H1 (cell line): Measurements from ENCODE around the gene MFAP4. TPM values are rescaled to one million over a fixed set of nuclear protein-coding genes. Genes with fewer than 3 reads are reported as not detected.

ENCODE experiments used
- CTCF ChIA-PET: fragments of 300-600 bp; sonication (Branson Sonifier 250); formaldehyde crosslinking; loops from one replicate; lab custom pipeline; 2021; ENCODE audit not compliant: partially characterized antibody; lab: Charles Lee
- POLR2A ChIA-PET: fragments of 300-600 bp; sonication (Branson Sonifier 250); formaldehyde crosslinking; loops from one replicate; lab custom pipeline; 2021; ENCODE audit warnings: inconsistent platforms; ENCODE audit not compliant: partially characterized antibody; lab: Charles Lee
- DNase-seq, 2 experiments: peaks; one replicate each; pipeline versions ENCODE4 v3.0.0 to v3.0.0-alpha.2; 2010 to 2022; ENCODE audit warnings: low spot score in 2 of 2, low read depth in 1 of 2, mixed read lengths in 1 of 2
- FAIRE-seq: peaks from 2 replicates; lab custom pipeline; 2011; peaks lifted over from hg19 to GRCh38; lab: Jason Lieb, UNC
- H2AFZ ChIP-seq: 2 replicates; pipeline ENCODE4 v1.8.1; 2012; ENCODE audit warnings: low read length, inconsistent platforms
- H2AK5ac ChIP-seq: 2 replicates; pipeline ENCODE4 v1.6.1; 2013; ENCODE audit warnings: low read depth, low read length
- H2BK120ac ChIP-seq: replicated peaks from 2 replicates; pipeline ENCODE3; 2013; ENCODE audit warnings: low read depth, low read length, inconsistent platforms
- H2BK12ac ChIP-seq: 2 replicates; pipeline ENCODE4 v1.6.1; 2013; ENCODE audit warnings: low read depth, low read length
- H2BK15ac ChIP-seq: 2 replicates; pipeline ENCODE4 v1.6.1; 2013; ENCODE audit warnings: low read length
- H2BK20ac ChIP-seq: 2 replicates; pipeline ENCODE4 v1.6.1; 2013; ENCODE audit warnings: low read length
- H2BK5ac ChIP-seq: 2 replicates; pipeline ENCODE4 v1.6.1; 2013; ENCODE audit warnings: low read depth, low read length
- H3K14ac ChIP-seq: 2 replicates; pipeline ENCODE4 v1.6.1; 2013; ENCODE audit warnings: inconsistent platforms; ENCODE audit not compliant: insufficient read length
- H3K18ac ChIP-seq: 2 replicates; pipeline ENCODE4 v1.6.1; 2013; ENCODE audit warnings: low read length; ENCODE audit errors: extremely low read depth
- H3K23ac ChIP-seq: 2 replicates; pipeline ENCODE4 v1.6.1; 2013; ENCODE audit warnings: inconsistent platforms; ENCODE audit not compliant: insufficient read length
- H3K23me2 ChIP-seq: 2 replicates; pipeline ENCODE4 v1.6.1; 2013; ENCODE audit warnings: low read depth, low read length
- H3K27ac ChIP-seq: 2 replicates; pipeline ENCODE4 v1.6.1; 2011; ENCODE audit warnings: low read depth, low read length, inconsistent platforms
- H3K27me3 ChIP-seq, 4 experiments: replicated peaks in 1 of 4; 1 replicate in 1 of 4; 2 replicates in 3 of 4; pipeline versions ENCODE4 v1.6.1 to v1.8.1; 2011 to 2013; ENCODE audit warnings: low read length in 3 of 4, mild to moderate bottlenecking in 3 of 4, inconsistent platforms in 2 of 4, mixed read lengths in 2 of 4, moderate library complexity in 1 of 4; ENCODE audit not compliant: control insufficient read depth in 3 of 4, insufficient read depth in 3 of 4; ENCODE audit errors: extremely low read depth in 1 of 4
- H3K36me3 ChIP-seq, 4 experiments: 2 replicates each; pipeline versions ENCODE4 v1.6.1 to v1.8.1; 2011 to 2013; ENCODE audit warnings: mild to moderate bottlenecking in 4 of 4, low read length in 3 of 4, moderate library complexity in 2 of 4, control low read depth in 1 of 4, inconsistent platforms in 1 of 4; ENCODE audit not compliant: insufficient read depth in 4 of 4, control insufficient read depth in 2 of 4
- H3K4ac ChIP-seq: replicated peaks from 2 replicates; pipeline ENCODE3; 2013; ENCODE audit warnings: low read length, low read depth, mixed read lengths, inconsistent platforms; ENCODE audit not compliant: insufficient read length
- H3K4me1 ChIP-seq, 4 experiments: replicated peaks in 1 of 4; 1 replicate in 1 of 4; 2 replicates in 3 of 4; pipeline versions ENCODE4 v1.6.1 to v1.8.1; 2011 to 2013; ENCODE audit warnings: low read length in 3 of 4, inconsistent platforms in 2 of 4, mixed read lengths in 1 of 4; ENCODE audit not compliant: insufficient read depth in 4 of 4, control insufficient read depth in 3 of 4
- H3K4me2 ChIP-seq, 2 experiments: 2 replicates each; pipeline versions ENCODE4 v1.6.1 to v1.8.1; 2011 to 2013; ENCODE audit warnings: low read depth in 2 of 2, low read length in 2 of 2, control low read depth in 1 of 2, inconsistent platforms in 1 of 2, mild to moderate bottlenecking in 1 of 2; ENCODE audit not compliant: insufficient read depth in 1 of 2
- H3K4me3 ChIP-seq, 4 experiments: fragments of 200-600, 300-600 bp in 1 of 4; sonication (generic), shearing (Covaris generic), sonication (Bioruptor Twin) in 1 of 4; 2 replicates each; pipeline versions ENCODE4 v1.5.1 to v1.8.1; 2011 to 2016; ENCODE audit warnings: low read length in 4 of 4, low read depth in 3 of 4, control low read depth in 2 of 4, inconsistent platforms in 2 of 4, mild to moderate bottlenecking in 2 of 4, mixed read lengths in 1 of 4, moderate library complexity in 1 of 4; ENCODE audit not compliant: insufficient read depth in 2 of 4; ENCODE audit errors: extremely low read depth in 1 of 4
- H3K56ac ChIP-seq: replicated peaks from 2 replicates; pipeline ENCODE3; 2013; ENCODE audit warnings: low read depth, mild to moderate bottlenecking, mixed read lengths, low read length, inconsistent platforms; ENCODE audit not compliant: insufficient read length
- H3K79me1 ChIP-seq: 2 replicates; pipeline ENCODE4 v1.6.1; 2013; ENCODE audit warnings: low read depth, low read length, control low read depth
- H3K79me2 ChIP-seq, 2 experiments: 2 replicates each; pipeline versions ENCODE4 v1.6.1 to v1.8.1; 2012 to 2013; ENCODE audit warnings: low read length in 2 of 2, mild to moderate bottlenecking in 2 of 2, inconsistent platforms in 1 of 2; ENCODE audit not compliant: insufficient read depth in 2 of 2, control insufficient read depth in 1 of 2
- H3K9ac ChIP-seq, 4 experiments: replicated peaks in 1 of 4; 1 replicate in 1 of 4; 2 replicates in 3 of 4; pipeline versions ENCODE4 v1.6.1 to v1.8.1; 2011 to 2013; ENCODE audit warnings: low read depth in 3 of 4, low read length in 3 of 4, control low read depth in 2 of 4, mild to moderate bottlenecking in 2 of 4, moderate library complexity in 2 of 4, inconsistent platforms in 1 of 4; ENCODE audit errors: extremely low read depth in 1 of 4
- H3K9me3 ChIP-seq, 2 experiments: 2 replicates each; pipeline versions ENCODE4 v1.6.1 to v1.8.1; 2012 to 2013; ENCODE audit warnings: mild to moderate bottlenecking in 2 of 2, moderate library complexity in 2 of 2, control low read depth in 1 of 2, inconsistent platforms in 1 of 2, low read depth in 1 of 2, low read length in 1 of 2, mixed read lengths in 1 of 2; ENCODE audit not compliant: insufficient read depth in 2 of 2
- H4K20me1 ChIP-seq, 2 experiments: replicated peaks in 1 of 2; 2 replicates each; pipeline versions ENCODE3 to v1.8.1; 2011 to 2013; ENCODE audit warnings: inconsistent platforms in 2 of 2, low read length in 2 of 2, mild to moderate bottlenecking in 1 of 2; ENCODE audit not compliant: insufficient read depth in 2 of 2, control insufficient read depth in 1 of 2
- H4K5ac ChIP-seq: 2 replicates; pipeline ENCODE4 v1.6.1; 2013; ENCODE audit warnings: low read length, low read depth, mixed read lengths, inconsistent platforms; ENCODE audit not compliant: insufficient read length
- H4K8ac ChIP-seq: 2 replicates; pipeline ENCODE4 v1.8.0; 2013; ENCODE audit warnings: mild to moderate bottlenecking, moderate library complexity, low read length, inconsistent platforms; ENCODE audit not compliant: insufficient read depth; ENCODE audit errors: extremely low read depth
- H4K91ac ChIP-seq: replicated peaks from 2 replicates; pipeline ENCODE3; 2013; ENCODE audit warnings: low read length, mixed read lengths, inconsistent platforms; ENCODE audit not compliant: insufficient read length
- CEBPB ChIP-seq: IDR thresholded peaks from 2 replicates; pipeline ENCODE4 v1.6.1; 2012; ENCODE audit warnings: low read depth, low read length
- CHD1 ChIP-seq: IDR thresholded peaks from 2 replicates; pipeline ENCODE4 v1.6.1; 2012; ENCODE audit warnings: low read depth, low read length, improper control_type of control experiment
- CHD2 ChIP-seq: IDR thresholded peaks from 2 replicates; pipeline ENCODE4 v1.6.1; 2012; ENCODE audit warnings: low read length, improper control_type of control experiment
- GABPA ChIP-seq: IDR thresholded peaks from 2 replicates; pipeline ENCODE4 v1.6.1; 2011; ENCODE audit warnings: mild to moderate bottlenecking, low read length, moderate library complexity, borderline replicate concordance; ENCODE audit not compliant: insufficient read depth
- HDAC2 ChIP-seq, 2 experiments: fragments of 300-600 bp in 1 of 2; sonication (generic) in 1 of 2; IDR thresholded peaks; 2 replicates each; pipeline ENCODE4 v1.6.1; 2011 to 2012; ENCODE audit warnings: low read depth in 2 of 2, low read length in 2 of 2, mild to moderate bottlenecking in 2 of 2, moderate library complexity in 2 of 2, borderline replicate concordance in 1 of 2, inconsistent platforms in 1 of 2
- RBBP5 ChIP-seq: IDR thresholded peaks from 2 replicates; pipeline ENCODE4 v1.7.1; 2012; ENCODE audit warnings: low read depth, mild to moderate bottlenecking, inconsistent platforms, low read length, moderate library complexity, borderline replicate concordance
- SAP30 ChIP-seq: fragments of 300-600 bp; sonication (generic); IDR thresholded peaks from 2 replicates; pipeline ENCODE4 v1.7.1; 2012; ENCODE audit warnings: low read length, moderate library complexity, mild to moderate bottlenecking, inconsistent platforms; ENCODE audit not compliant: insufficient read depth, insufficient replicate concordance
- SRF ChIP-seq: IDR thresholded peaks from 2 replicates; pipeline ENCODE4 v1.6.1; 2011; ENCODE audit warnings: mild to moderate bottlenecking, low read depth, low read length, moderate library complexity
- TBP ChIP-seq: IDR thresholded peaks from 2 replicates; pipeline ENCODE4 v1.6.1; 2011; ENCODE audit warnings: low read depth, low read length, improper control_type of control experiment
- YY1 ChIP-seq: IDR thresholded peaks from 2 replicates; pipeline ENCODE4 v1.6.1; 2011; ENCODE audit warnings: low read depth, mild to moderate bottlenecking, low read length
- WGBS, 2 experiments: shearing (Covaris generic) in 1 of 2; methylation state at CpG; one replicate each; pipeline versions ENCODE4 v1.1.6 to v1.1.7; 2013 to 2015; ENCODE audit warnings: low lambda C conversion rate in 2 of 2, mixed read lengths in 2 of 2, inconsistent platforms in 1 of 2, low coverage in 1 of 2, missing lambda C conversion rate in 1 of 2; ENCODE audit not compliant: insufficient replicate concordance in 2 of 2, insufficient coverage in 1 of 2, insufficient read length in 1 of 2; ENCODE audit errors: extremely low coverage in 1 of 2, missing lambda C conversion rate in 1 of 2; 5-methylcytosine and 5-hydroxymethylcytosine counted together
- polyA plus RNA-seq, 7 experiments: library from polyadenylated mRNA; depleted of rRNA in 3 of 7; stranded (reverse) in 5 of 7; unstranded in 2 of 7; fragments of >200 nt in 5 of 7; fragments of 200-250 nt in 2 of 7; gene quantifications; 1 replicate in 5 of 7; 2 replicates in 1 of 7; 4 replicates in 1 of 7; pipeline versions ENCODE4 v1.2.1 to v1.2.3, GENCODE V29; 2011 to 2013; ENCODE audit warnings: missing spikeins in 2 of 7, mixed read lengths in 2 of 7
- total RNA-seq: library from RNA; stranded (reverse); fragmentation: NEBNext Ultra II Directional; extraction: Animal tissue kit (Norgen Biotek cat#: 25700); gene quantifications from 2 replicates; pipeline ENCODE4 v1.2.1, GENCODE V29; 2021

MFAP4 gene
- total and polyA plus RNA-seq, 2 of the 8 experiments (the other 6 are each of a cell fraction or from before 2014, with no cell fraction given), result 3.1 to 3.6 TPM

DNA sequence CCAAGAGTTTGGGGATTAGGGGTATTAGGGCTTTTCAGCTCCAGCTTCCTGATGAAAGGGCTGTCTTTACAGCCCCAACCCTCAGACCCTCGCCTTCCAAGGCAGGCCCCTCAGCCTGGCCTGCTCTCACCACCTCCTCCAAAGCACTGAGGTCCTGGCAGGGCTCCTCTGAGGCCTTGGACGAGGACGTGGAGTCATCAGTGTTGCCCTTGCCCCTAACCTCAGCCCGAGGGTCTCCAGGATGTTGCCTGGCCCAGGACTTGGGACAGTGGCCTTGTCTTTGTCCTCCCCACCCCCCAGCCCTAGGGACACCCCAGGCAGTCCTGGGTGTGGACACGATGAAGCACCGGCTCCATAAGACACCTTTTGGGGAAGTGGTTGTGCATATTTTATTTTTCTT, 52.7 kb downstream of the MFAP4 start:
- no peak overlapping the region for H2BK120ac ChIP-seq
- no peak overlapping the region for H2BK15ac ChIP-seq
- H3K27me3 ChIP-seq, result no peaks in the 10 kb centered on the region
- no peak overlapping the region for H2BK5ac ChIP-seq
- TF ChIP-seq YY1 (no peak), RBBP5 (no peak), CHD1 (no peak), TBP (no peak), CEBPB (no peak), SRF (no peak), SAP30 (no peak), CHD2 (no peak), HDAC2 (IDR thresholded peaks at IDR 0.05; ENCODE audit: borderline replicate concordance in 1 of 2, low read depth in 2 of 2, low read length in 2 of 2) (no peak), GABPA (no peak)
- H3K56ac ChIP-seq, result no peak overlapping the region
- H3K79me1 ChIP-seq, result no peaks in the 10 kb centered on the region
- no peak overlapping the region for H2BK12ac ChIP-seq
- no peak overlapping the region for H4K91ac ChIP-seq
- peaks cover 0 to 4% (median 0%) of the 10 kb centered on the region in 4 experiments; a peak in 2 of 8 replicates for H3K36me3 ChIP-seq
- H4K20me1 ChIP-seq, result peaks cover 0 to 6% of the 10 kb centered on the region in 2 experiments
- H3K14ac ChIP-seq, result no peak overlapping the region
- no peak overlapping the region for H3K27ac ChIP-seq
- 90% methylated on average over 6 of the region's 6 CpGs; no CpG with 5 or more reads in 1 of the 2 experiments for WGBS, 2 experiments
- H2AK5ac ChIP-seq, result no peak overlapping the region
- no peak overlapping the region for H3K4ac ChIP-seq
- no peak overlapping the region for H2AFZ ChIP-seq
- H3K4me1 ChIP-seq, result peaks cover 4 to 14% (median 11%) of the 10 kb centered on the region in 4 experiments
- H3K23me2 ChIP-seq, result no peaks in the 10 kb centered on the region
- DNase-seq (no peak), FAIRE-seq (no peak)
- H3K4me3 ChIP-seq, result no peak overlapping the region
- H3K9me3 ChIP-seq, result no peaks in the 10 kb centered on the region
- no peaks in the 10 kb centered on the region for H3K79me2 ChIP-seq
- no peak overlapping the region for H4K5ac ChIP-seq
- no peak overlapping the region for H3K23ac ChIP-seq
- CTCF ChIA-PET, result interaction anchor here (0.7 to 4.3 kb wide), 3 partner anchors 13 to 31 kb away, joined by 3 to 40 read pairs (median 4); no protein-coding TSS in a partner anchor
- no peak overlapping the region for H4K8ac ChIP-seq
- no peak overlapping the region for H3K9ac ChIP-seq
- no peak overlapping the region; the same call in 1 of the 2 replicates for H3K18ac ChIP-seq
- POLR2A ChIA-PET, result interaction anchor here (1.3 kb wide), 1 partner anchor 9 kb away, joined by 4 read pairs; no protein-coding TSS in a partner anchor
- no peak overlapping the region for H3K4me2 ChIP-seq
- no peak overlapping the region for H2BK20ac ChIP-seq
